IPS DF 6.9 (cell line): ENCODE measurements around the gene PHYH.

Source experiments
- DNase-seq: peaks from one replicate; pipeline ENCODE4 v3.0.0-alpha.2; 2013; ENCODE audit warnings: low read depth, low spot score
- H3K27ac ChIP-seq: one replicate; pipeline ENCODE4 v1.5.1; 2013; ENCODE audit warnings: low read length, control low read depth
- H3K27me3 ChIP-seq: 2 replicates; pipeline ENCODE4 v1.6.1; 2013; ENCODE audit warnings: mild to moderate bottlenecking, low read length; ENCODE audit not compliant: control insufficient read depth, insufficient read depth
- H3K36me3 ChIP-seq: 2 replicates; pipeline ENCODE4 v1.6.1; 2013; ENCODE audit warnings: low read length; ENCODE audit not compliant: control insufficient read depth, insufficient read depth
- H3K4me1 ChIP-seq: 2 replicates; pipeline ENCODE4 v1.6.1; 2013; ENCODE audit warnings: low read length; ENCODE audit not compliant: control insufficient read depth, insufficient read depth
- H3K4me3 ChIP-seq: 2 replicates; pipeline ENCODE4 v1.5.1; 2013; ENCODE audit warnings: mild to moderate bottlenecking, low read length
- H3K9me3 ChIP-seq: 2 replicates; pipeline ENCODE4 v1.6.1; 2013; ENCODE audit warnings: low read length, inconsistent platforms; ENCODE audit not compliant: control insufficient read depth, insufficient read depth
- WGBS: extraction: QIAGEN DNeasy Blood & Tissue Kit; methylation state at CpG from one replicate; pipeline ENCODE4 v1.1.7; 2013; ENCODE audit warnings: mixed read lengths, missing lambda C conversion rate; ENCODE audit not compliant: insufficient read length, insufficient coverage; 5-methylcytosine and 5-hydroxymethylcytosine counted together

The PHYH gene

DNA sequence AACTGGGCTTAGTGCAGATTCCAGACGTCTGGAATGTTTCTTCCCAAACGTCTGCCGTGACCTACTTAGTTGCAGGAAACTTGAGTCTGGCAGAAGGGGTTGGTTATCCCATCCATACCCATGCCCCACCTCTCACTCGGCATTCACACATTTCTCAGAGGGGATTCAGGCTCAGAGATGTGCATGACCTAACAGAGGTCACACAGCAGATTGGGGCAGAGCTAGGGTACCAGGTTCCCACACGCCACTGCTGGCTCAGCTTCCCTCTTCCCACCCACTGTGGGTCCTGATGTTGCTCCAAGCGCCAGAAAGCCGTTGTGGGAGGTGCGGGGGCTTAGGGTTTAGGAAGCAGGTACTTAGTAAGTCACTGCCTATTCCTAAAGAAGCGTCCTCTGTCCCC, 68.7 kb downstream of the PHYH start:
- H3K9me3 ChIP-seq: no peaks in the 10 kb centered on the region
- no peaks in the 10 kb centered on the region for H3K27me3 ChIP-seq
- H3K27ac ChIP-seq: no peak overlapping the region
- H3K4me3 ChIP-seq: no peak overlapping the region
- H3K36me3 ChIP-seq: no peaks in the 10 kb centered on the region
- H3K4me1 ChIP-seq: peaks cover 5% of the 10 kb centered on the region
- DNase-seq: no peak
- WGBS: no CpG with 5 or more reads among the region's 9 CpGs
